Natural killer cell (primary cell): ENCODE measurements around the gene ANXA5. TPM values are rescaled to one million over a fixed set of nuclear protein-coding genes. Genes with fewer than 3 reads are reported as not detected.

Experiments used
- total RNA-seq, 4 donors: library from RNA; stranded (reverse); fragments of 120-200 nt in 1 of 4; gene quantifications; one replicate each; pipeline versions ENCODE4 v1.2.3 to v1.2.4, GENCODE V29; 2013 to 2022

The ANXA5 gene
- total RNA-seq, 3 donors from 2014 or later (not counting 1 experiment from before 2014, with no cell fraction given), result 24.9 to 74.4 (median 33.1) TPM

Other genes starting within 250 kb of the ANXA5 start
- gene SMIM43, start 68.2 kb upstream of the ANXA5 start, total RNA-seq, result not detected
- gene EXOSC9, start 104.3 kb upstream of the ANXA5 start, total RNA-seq, result 10 to 100 TPM; 45.7 to 57.4 (median 51.2) TPM
- gene CCNA2, start 126.9 kb upstream of the ANXA5 start, total RNA-seq, result 1 to 10 TPM in 1 of 3 donors, under 1 TPM in 2; 0.50 to 1.6 (median 0.99) TPM
- gene BBS7, start 173.5 kb upstream of the ANXA5 start, total RNA-seq, result 1 to 10 TPM; 3.6 to 7.5 (median 4.9) TPM